H54 (cell line): ENCODE results near the gene WEE2.
A peak's percentile ranks its signal among the peaks of the same experiment; 100 is the strongest.
"Not testable (repeated sequence)": the region's sequence is repeated elsewhere in the genome, so short reads cannot be mapped to it uniquely, and the experiment has no call there.

Source experiments
- DNase-seq: peaks from one replicate; pipeline ENCODE4 v3.0.0; 2011; ENCODE audit warnings: low spot score, mixed read lengths; ENCODE audit not compliant: insufficient read length
- FAIRE-seq: peaks from 3 replicates; lab custom pipeline; 2011; peaks lifted over from hg19 to GRCh38; lab: Jason Lieb, UNC
- POLR2A ChIP-seq: IDR thresholded peaks from 2 replicates; pipeline ENCODE4 v1.6.1; 2011; ENCODE audit warnings: low read depth, mild to moderate bottlenecking, low read length

WEE2 gene

DNA sequence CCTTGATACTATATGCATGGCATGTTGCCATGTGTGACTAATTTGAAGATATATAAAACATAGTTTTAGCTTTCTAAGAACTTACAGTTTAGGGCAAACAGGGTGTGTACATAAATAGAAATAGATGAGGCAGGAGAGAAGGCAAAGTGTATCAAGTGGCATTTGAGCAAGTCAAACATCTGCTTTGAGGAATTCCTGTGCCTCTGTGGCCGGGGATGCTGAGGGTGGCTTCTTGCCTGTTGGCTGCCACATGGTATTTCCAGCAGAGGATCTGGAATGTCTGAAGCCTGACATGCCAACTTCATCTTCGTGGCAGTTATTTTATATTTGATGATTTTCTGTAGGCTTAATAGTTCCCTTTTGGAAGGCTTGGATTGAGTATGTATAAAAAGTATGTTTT is 36.0 kb downstream of the WEE2 start:
- TF ChIP-seq POLR2A = no peak
- FAIRE-seq (no peak), DNase-seq (no peak)

GRCh38 chr7:141748396-141748795 is 40.2 kb downstream of the WEE2 start:
- FAIRE-seq (peak; percentile 36), DNase-seq (no peak)
- TF ChIP-seq POLR2A = no peak

- not testable (repeated sequence) for FAIRE-seq, DNase-seq
Observed at GRCh38 chr7:141751904-141752303, 43.8 kb downstream of the WEE2 start.

- TF ChIP-seq POLR2A = no peak
- DNase-seq (no peak), FAIRE-seq (no peak)
Observed at GRCh38 chr7:141752634-141753033, 44.5 kb downstream of the WEE2 start.

- DNase-seq = no peak
- no peak for FAIRE-seq
- TF ChIP-seq POLR2A = no peak
Observed at GRCh38 chr7:141754939-141755338, 46.8 kb downstream of the WEE2 start.

DNA sequence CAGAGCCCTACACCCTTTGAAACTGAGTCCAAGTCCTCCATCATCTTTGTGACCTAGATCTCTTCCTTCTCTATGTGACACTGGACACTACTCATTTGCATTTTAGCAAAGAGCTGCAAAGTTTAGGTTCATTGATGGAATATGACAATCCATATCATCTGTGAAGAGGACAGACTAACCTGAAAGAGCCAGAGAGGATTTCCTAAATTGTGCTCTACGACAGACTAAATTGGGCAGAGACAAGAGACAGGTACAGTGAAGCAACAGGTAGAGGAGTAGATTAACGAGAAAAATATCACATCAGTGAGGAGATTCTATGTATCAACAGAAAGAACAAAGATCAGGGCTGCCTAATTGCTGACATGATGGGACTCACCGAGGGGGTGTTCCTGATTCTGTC is 55.6 kb downstream of the WEE2 start, which contains the start of gene TAS2R3:
Gene TAS2R3 (plus strand): TSS at position 301 of the 400 bp plus-strand sequence. CDS start 62 bp downstream, at position 363.
- no peak for DNase-seq
- TF ChIP-seq POLR2A = no peak
- no peak for FAIRE-seq

DNA sequence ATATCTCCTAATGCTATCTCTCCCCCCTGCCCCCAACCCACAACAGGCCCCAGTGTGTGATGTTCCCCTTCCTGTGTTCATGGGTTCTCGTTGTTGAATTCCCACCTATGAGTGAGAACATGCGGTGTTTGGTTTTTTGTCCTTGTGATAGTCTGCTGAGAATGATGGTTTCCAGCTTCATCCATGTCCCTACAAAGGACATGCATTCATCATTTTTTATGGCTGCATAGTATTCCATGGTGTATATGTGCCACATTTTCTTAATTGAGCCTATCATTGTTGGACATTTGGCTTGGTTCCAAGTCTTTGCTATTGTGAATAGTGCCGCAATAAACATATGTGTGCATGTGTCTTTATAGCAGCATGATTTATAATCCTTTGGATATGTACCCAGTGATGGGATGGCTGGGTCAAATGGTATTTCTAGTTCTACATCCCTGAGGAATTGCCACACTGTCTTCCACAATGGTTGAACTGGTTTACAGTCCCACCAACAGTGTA is 62.0 kb downstream of the WEE2 start:
- DNase-seq, FAIRE-seq: not testable (repeated sequence)

GRCh38 chr7:141776374-141776773 is 68.2 kb downstream of the WEE2 start, which contains the start of gene TAS2R4:
TAS2R4 (plus strand) TSS chr7:141776674; CDS start chr7:141778489, 1,815 bp downstream.
- DNase-seq (no peak), FAIRE-seq (no peak)
- TF ChIP-seq POLR2A = no peak
